Smooth muscle cell (in vitro differentiated cells): ENCODE results near the gene P2RX4. TPM values are rescaled to one million over a fixed set of nuclear protein-coding genes. Genes with fewer than 3 reads are reported as not detected.
"Not testable (repeated sequence)": the region's sequence is repeated elsewhere in the genome, so short reads cannot be mapped to it uniquely, and the experiment has no call there.

Experiments
- DNase-seq: peaks from one replicate; lab custom pipeline; 2025; ENCODE audit not compliant: unreplicated experiment; lab: John Stamatoyannopoulos, UW
- H2AFZ ChIP-seq: fragments of 200-600 bp; sonication (generic); 2 replicates; pipeline ENCODE4 v1.6.0; 2016; ENCODE audit warnings: antibody characterized with exemption, low read depth, mild to moderate bottlenecking
- H3F3A ChIP-seq: fragments of 200-600 bp; sonication (generic); 2 replicates; pipeline ENCODE4 v1.6.0; 2017; ENCODE audit warnings: antibody characterized with exemption, low read depth
- H3K27ac ChIP-seq: fragments of 200-600 bp; sonication (generic); 2 replicates; pipeline ENCODE4 v1.5.1; 2016; ENCODE audit warnings: low read depth, mild to moderate bottlenecking
- H3K27me3 ChIP-seq: fragments of 200-600 bp; sonication (generic); 2 replicates; pipeline ENCODE4 v1.6.1; 2016; ENCODE audit warnings: low read depth, mild to moderate bottlenecking
- H3K36me3 ChIP-seq: fragments of 200-600 bp; sonication (generic); 2 replicates; pipeline ENCODE4 v1.5.1; 2016; ENCODE audit warnings: low read depth
- H3K4me1 ChIP-seq: fragments of 200-600 bp; sonication (generic); 2 replicates; pipeline ENCODE4 v1.5.1; 2016; ENCODE audit warnings: low read depth
- H3K4me2 ChIP-seq: fragments of 200-600 bp; sonication (generic); 2 replicates; pipeline ENCODE4 v1.6.0; 2016; ENCODE audit warnings: mild to moderate bottlenecking
- H3K4me3 ChIP-seq: fragments of 200-600 bp; sonication (generic); 2 replicates; pipeline ENCODE4 v1.5.1; 2016; ENCODE audit warnings: mild to moderate bottlenecking
- H3K79me2 ChIP-seq: fragments of 200-600 bp; sonication (generic); 2 replicates; pipeline ENCODE4 v1.6.0; 2016; ENCODE audit warnings: low read depth, mild to moderate bottlenecking
- H3K9ac ChIP-seq: fragments of 200-600 bp; sonication (generic); 2 replicates; pipeline ENCODE4 v1.6.0; 2016; ENCODE audit warnings: low read depth
- H3K9me3 ChIP-seq: fragments of 200-600 bp; sonication (generic); replicated peaks from 2 replicates; pipeline ENCODE4 v1.5.1; 2016; ENCODE audit warnings: low read depth
- H4K20me1 ChIP-seq: fragments of 200-600 bp; sonication (generic); 2 replicates; pipeline ENCODE4 v1.6.0; 2016; ENCODE audit warnings: low read depth
- WGBS: methylation state at CpG from one replicate; pipeline ENCODE4 v1.1.7; 2016; ENCODE audit warnings: low lambda C conversion rate; 5-methylcytosine and 5-hydroxymethylcytosine counted together
- polyA plus RNA-seq: library from polyadenylated mRNA; unstranded; fragments of >200 nt; fragmentation: Nextera tagmentation; extraction: Ambion mirVana; gene quantifications from 2 replicates; pipeline ENCODE4 v1.2.1, GENCODE V29; 2016
- total RNA-seq: library from RNA; depleted of rRNA; stranded (reverse); fragments of >200 nt; gene quantifications from 2 replicates; pipeline ENCODE4 v1.2.3, GENCODE V29; 2014
- TF ChIP-seq, protein P1 (sequence below): fragments of 200-600 bp; sonication (generic); IDR thresholded peaks from 2 replicates; pipeline ENCODE4 v1.5.1; 2017; ENCODE audit warnings: borderline replicate concordance, mild to moderate bottlenecking, antibody characterized with exemption; ENCODE audit not compliant: insufficient read depth, poor library complexity, severe bottlenecking

P2RX4 gene
- total and polyA plus RNA-seq, 2 experiments from 2014 or later = 20.6 to 32.2 TPM

- peaks cover 57% of the 10 kb centered on the region for H4K20me1 ChIP-seq
- no peaks in the 10 kb centered on the region for H3K27me3 ChIP-seq
- no peak overlapping the region for H3K9ac ChIP-seq
- no peaks in the 10 kb centered on the region for H3K4me1 ChIP-seq
- no peak overlapping the region for H2AFZ ChIP-seq
- H3K9me3 ChIP-seq = no peaks in the 10 kb centered on the region
- H3K36me3 ChIP-seq = no peaks in the 10 kb centered on the region
- H3K27ac ChIP-seq = no peak overlapping the region
- DNase-seq = no peak
- 97% methylated on average over 15 of the region's 15 CpGs for WGBS
- H3F3A ChIP-seq = no peaks in the 10 kb centered on the region
- no peak overlapping the region for H3K4me2 ChIP-seq
- H3K79me2 ChIP-seq = peaks cover 12% of the 10 kb centered on the region
- no peak overlapping the region for H3K4me3 ChIP-seq
- TF ChIP-seq, protein P1, sequence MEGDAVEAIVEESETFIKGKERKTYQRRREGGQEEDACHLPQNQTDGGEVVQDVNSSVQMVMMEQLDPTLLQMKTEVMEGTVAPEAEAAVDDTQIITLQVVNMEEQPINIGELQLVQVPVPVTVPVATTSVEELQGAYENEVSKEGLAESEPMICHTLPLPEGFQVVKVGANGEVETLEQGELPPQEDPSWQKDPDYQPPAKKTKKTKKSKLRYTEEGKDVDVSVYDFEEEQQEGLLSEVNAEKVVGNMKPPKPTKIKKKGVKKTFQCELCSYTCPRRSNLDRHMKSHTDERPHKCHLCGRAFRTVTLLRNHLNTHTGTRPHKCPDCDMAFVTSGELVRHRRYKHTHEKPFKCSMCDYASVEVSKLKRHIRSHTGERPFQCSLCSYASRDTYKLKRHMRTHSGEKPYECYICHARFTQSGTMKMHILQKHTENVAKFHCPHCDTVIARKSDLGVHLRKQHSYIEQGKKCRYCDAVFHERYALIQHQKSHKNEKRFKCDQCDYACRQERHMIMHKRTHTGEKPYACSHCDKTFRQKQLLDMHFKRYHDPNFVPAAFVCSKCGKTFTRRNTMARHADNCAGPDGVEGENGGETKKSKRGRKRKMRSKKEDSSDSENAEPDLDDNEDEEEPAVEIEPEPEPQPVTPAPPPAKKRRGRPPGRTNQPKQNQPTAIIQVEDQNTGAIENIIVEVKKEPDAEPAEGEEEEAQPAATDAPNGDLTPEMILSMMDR = no peak
Measured at GRCh38 chr12:121278169-121279070, 68.5 kb downstream of the P2RX4 start.

DNA sequence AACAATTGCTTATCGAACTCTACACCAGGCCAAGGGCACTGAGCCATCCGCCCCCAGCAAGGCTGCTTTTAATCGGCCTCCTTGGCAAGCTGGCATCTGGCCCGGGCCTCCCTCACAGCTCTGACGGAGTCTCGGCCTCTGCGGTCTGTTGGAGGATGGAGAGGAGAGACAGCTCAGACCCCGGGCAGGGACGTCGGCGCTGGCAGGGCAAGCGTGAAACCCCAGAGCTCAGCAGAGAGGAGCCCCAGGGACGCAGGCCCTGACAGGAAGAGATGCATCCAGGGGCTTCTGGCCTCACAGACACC, 69.1 kb downstream of the P2RX4 start:
- Histone ChIP-seq H3K4me1 (no peaks in the 10 kb centered on the region), H3K4me3 (no peak overlapping the region), H3K9me3 (no peaks in the 10 kb centered on the region), H3K79me2 (peaks cover 12% of the 10 kb centered on the region), H3K27me3 (no peaks in the 10 kb centered on the region), H3K27ac (no peak overlapping the region), H4K20me1 (peaks cover 63% of the 10 kb centered on the region), H3K9ac (no peak overlapping the region), H3K4me2 (no peak overlapping the region), H2AFZ (no peak overlapping the region), H3F3A (no peaks in the 10 kb centered on the region), H3K36me3 (no peaks in the 10 kb centered on the region)
- no peak for DNase-seq
- 74% methylated on average over 13 of the region's 13 CpGs for WGBS
- TF ChIP-seq, protein P1 = no peak

GRCh38 chr12:121279507-121279915, 69.6 kb downstream of the P2RX4 start:
- H3K4me2 ChIP-seq = no peak overlapping the region

GRCh38 chr12:121280531-121280930, 70.6 kb downstream of the P2RX4 start:
- not testable (repeated sequence) for H3K4me2 ChIP-seq, H3K27me3 ChIP-seq, H3K4me3 ChIP-seq, H3K9me3 ChIP-seq, H2AFZ ChIP-seq, H3F3A ChIP-seq, H3K36me3 ChIP-seq, DNase-seq, H3K4me1 ChIP-seq, H3K9ac ChIP-seq, H3K27ac ChIP-seq
- peaks cover 12% of the 10 kb centered on the region for H3K79me2 ChIP-seq
- H4K20me1 ChIP-seq = peaks cover 74% of the 10 kb centered on the region
- 68% methylated on average over 11 of the region's 11 CpGs for WGBS

More at GRCh38 chr12:121279507-121279915, 69.6 kb downstream of the P2RX4 start:
- Histone ChIP-seq H3K9me3 (no peaks in the 10 kb centered on the region), H4K20me1 (peaks cover 68% of the 10 kb centered on the region), H3K79me2 (peaks cover 12% of the 10 kb centered on the region), H3K27me3 (no peaks in the 10 kb centered on the region), H3K4me3 (no peak overlapping the region), H3K27ac (no peak overlapping the region), H2AFZ (no peak overlapping the region), H3K4me1 (no peaks in the 10 kb centered on the region), H3F3A (no peaks in the 10 kb centered on the region), H3K9ac (no peak overlapping the region), H3K36me3 (no peaks in the 10 kb centered on the region)
- TF ChIP-seq, protein P1 = no peak
- no peak for DNase-seq
- 91% methylated on average over 10 of the region's 10 CpGs for WGBS

DNA sequence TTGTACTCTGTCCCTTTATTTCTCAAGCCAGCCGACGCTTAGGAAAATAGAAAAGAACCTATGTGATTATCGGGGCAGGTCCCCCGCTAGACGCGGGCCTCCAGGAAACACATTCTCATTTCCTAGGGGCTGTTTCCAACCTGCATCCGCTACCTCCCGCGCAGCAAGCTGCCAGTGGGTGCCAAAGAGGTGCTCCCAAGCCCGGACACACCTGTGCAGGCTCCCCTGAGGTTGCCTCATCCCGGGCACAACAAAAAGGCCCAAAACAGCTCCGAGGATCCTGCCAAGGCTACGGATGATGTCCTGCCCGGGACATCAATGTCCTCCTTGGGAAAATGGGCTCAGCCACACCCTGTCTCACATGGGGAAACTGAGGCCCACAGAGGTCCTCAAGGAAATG, 71.2 kb downstream of the P2RX4 start:
- H3K9ac ChIP-seq, H3K9me3 ChIP-seq, H3F3A ChIP-seq, H3K4me3 ChIP-seq, H3K4me1 ChIP-seq, H3K27me3 ChIP-seq, H3K36me3 ChIP-seq, DNase-seq, H2AFZ ChIP-seq, H3K27ac ChIP-seq, H3K4me2 ChIP-seq: not testable (repeated sequence)
- peaks cover 75% of the 10 kb centered on the region for H4K20me1 ChIP-seq
- H3K79me2 ChIP-seq = peaks cover 12% of the 10 kb centered on the region
- 73% methylated on average over 14 of the region's 14 CpGs for WGBS
